ENCODE measurements around the gene PLAC9. TPM values are rescaled to one million over a fixed set of nuclear protein-coding genes. Genes with fewer than 3 reads are reported as not detected.

PLAC9 gene
- total RNA-seq, 2 experiments from 2014 or later, result not detected

DNA sequence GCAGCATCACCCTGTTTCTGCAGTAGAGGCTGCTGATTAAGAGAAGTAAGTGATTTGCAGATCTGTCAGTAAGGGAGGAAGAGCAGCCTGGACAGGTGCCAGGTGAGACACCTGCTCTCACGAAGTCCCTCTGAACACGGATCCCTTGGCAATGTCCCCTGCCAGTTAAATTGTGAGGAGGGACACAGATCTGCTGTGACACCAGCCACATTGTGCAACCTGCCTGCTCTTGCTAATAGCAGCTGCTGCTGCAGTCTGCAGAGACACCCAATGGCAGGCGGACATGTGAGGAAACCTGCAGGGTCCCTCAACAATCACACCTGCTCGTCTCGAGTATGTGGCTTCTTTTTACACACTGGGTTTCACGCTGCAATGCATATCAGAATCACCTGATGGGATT is 40.9 kb downstream of the PLAC9 start:
- H3K4me3 Mint-ChIP-seq, result no peak overlapping the region
- ChIA-PET POLR2A (no interaction called here), CTCF (interaction anchor here (1.4 kb wide), 1 partner anchor 29 kb away, joined by 3 read pairs; no protein-coding TSS in a partner anchor)
- no peak for DNase-seq
- no peaks in the 10 kb centered on the region for H3K9me3 Mint-ChIP-seq
- peaks cover 31% of the 10 kb centered on the region for H3K4me1 Mint-ChIP-seq (ENCODE audit: low read depth)
- no peaks in the 10 kb centered on the region for H3K27me3 Mint-ChIP-seq
- intact Hi-C loops (cut with micrococcal nuclease), result no loop called here
- peaks cover 13% of the 10 kb centered on the region for H3K36me3 Mint-ChIP-seq
- no peak overlapping the region for H3K27ac Mint-ChIP-seq

- no peak for DNase-seq
- H3K4me3 Mint-ChIP-seq, result no peak overlapping the region
- H3K9me3 Mint-ChIP-seq, result no peaks in the 10 kb centered on the region
- peaks cover 7% of the 10 kb centered on the region for H3K36me3 Mint-ChIP-seq
- ChIA-PET POLR2A (interaction anchor here (1.2 kb wide), 1 partner anchor 10 kb away, joined by 3 read pairs; no protein-coding TSS in a partner anchor), CTCF (interaction anchor here (2.6 to 3.2 kb wide), 2 partner anchors 31 to 48 kb away, joined by 9 to 10 read pairs; no protein-coding TSS in a partner anchor)
- H3K4me1 Mint-ChIP-seq (ENCODE audit: low read depth), result peaks cover 43% of the 10 kb centered on the region
- intact Hi-C loops (cut with micrococcal nuclease), result no loop called here
- H3K27me3 Mint-ChIP-seq, result no peaks in the 10 kb centered on the region
- no peak overlapping the region for H3K27ac Mint-ChIP-seq
Measured at GRCh38 chr10:80174641-80175395, 42.3 kb downstream of the PLAC9 start.

DNA sequence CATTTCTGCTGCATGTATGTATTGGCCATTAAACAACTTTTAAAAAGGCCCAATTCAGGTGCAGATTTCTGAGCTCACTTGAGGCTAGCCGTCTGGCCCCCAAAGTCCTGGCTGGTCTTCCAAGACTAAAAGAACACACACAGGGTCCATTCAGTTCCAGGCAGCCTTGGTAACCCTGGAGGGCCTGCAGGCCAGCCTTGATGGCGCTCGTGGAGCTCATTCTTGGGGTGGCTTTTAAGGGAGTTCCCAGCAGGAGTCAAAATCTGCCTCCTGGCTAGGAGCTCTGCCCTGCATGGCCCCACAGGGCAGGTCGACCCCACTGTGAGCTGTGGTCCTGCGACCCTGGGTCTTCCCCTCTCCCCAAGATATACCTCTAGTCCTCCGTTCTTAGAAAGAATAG is 44.0 kb downstream of the PLAC9 start:
- Mint-ChIP-seq H3K27ac (no peak overlapping the region), H3K9me3 (no peaks in the 10 kb centered on the region), H3K27me3 (no peaks in the 10 kb centered on the region), H3K36me3 (peaks cover 2% of the 10 kb centered on the region), H3K4me3 (no peak overlapping the region), H3K4me1 (ENCODE audit: low read depth) (peaks cover 47% of the 10 kb centered on the region)
- ChIA-PET POLR2A (interaction anchor here (1.6 kb wide), 1 partner anchor 25 kb away, joined by 5 read pairs; no protein-coding TSS in a partner anchor), CTCF (interaction anchor here (1.7 to 3.2 kb wide), 3 partner anchors 11 to 46 kb away, joined by 4 to 10 read pairs (median 9); no protein-coding TSS in a partner anchor)
- intact Hi-C loops (cut with micrococcal nuclease), result no loop called here
- DNase-seq, result no peak

DNA sequence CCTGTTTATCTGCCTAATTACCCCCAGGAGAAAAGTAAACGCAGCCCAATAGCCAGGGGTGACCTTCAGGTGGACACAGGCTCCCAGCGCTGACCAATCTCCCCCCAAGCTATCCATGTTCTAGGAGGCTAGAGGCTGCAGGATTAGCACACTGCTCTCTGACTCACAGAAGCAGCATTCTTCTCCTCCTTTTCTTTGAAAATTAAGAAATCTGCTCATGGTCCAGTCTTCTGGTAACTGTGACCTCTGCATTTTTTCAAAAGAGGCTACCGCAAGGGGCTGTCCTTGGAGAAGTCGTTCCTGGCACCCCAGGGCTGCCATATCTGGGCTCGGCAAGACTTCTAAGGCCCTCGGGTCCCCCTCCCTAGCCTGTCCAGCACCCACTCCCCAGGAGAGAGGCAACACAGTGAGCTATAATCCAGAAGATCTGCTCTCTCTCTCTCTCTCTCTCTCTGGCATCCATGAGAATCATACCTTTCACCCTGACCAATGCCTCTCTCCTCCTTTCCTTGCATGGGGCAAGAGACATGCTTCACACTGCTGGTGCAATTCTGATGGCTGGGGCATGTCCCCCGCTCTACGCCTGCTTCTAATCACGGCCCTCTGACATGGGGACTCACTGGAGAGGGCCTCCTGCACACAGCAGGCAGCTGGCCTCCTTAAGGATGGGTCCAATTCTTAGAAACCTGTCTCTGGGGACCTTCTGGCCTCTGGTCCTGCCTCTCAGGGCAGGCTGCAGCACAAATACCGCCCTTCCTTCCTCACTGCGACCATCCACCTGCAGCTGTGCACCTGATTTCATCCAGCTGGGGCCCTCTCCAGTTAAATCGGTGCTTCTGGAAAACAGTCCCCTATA is 45.5 kb downstream of the PLAC9 start:
- peaks cover 57% of the 10 kb centered on the region for H3K4me1 Mint-ChIP-seq (ENCODE audit: low read depth)
- H3K27ac Mint-ChIP-seq, result no peak overlapping the region
- H3K4me3 Mint-ChIP-seq, result no peak overlapping the region
- DNase-seq, result no peak
- no peaks in the 10 kb centered on the region for H3K9me3 Mint-ChIP-seq
- H3K36me3 Mint-ChIP-seq, result peaks cover 5% of the 10 kb centered on the region
- CTCF ChIA-PET, result interaction anchor here (0.9 to 3.2 kb wide), 2 partner anchors 10 to 34 kb away, joined by 4 to 10 read pairs; no protein-coding TSS in a partner anchor
- POLR2A ChIA-PET, result interaction anchor here (1.6 kb wide), 1 partner anchor 27 kb away, joined by 5 read pairs; no protein-coding TSS in a partner anchor
- H3K27me3 Mint-ChIP-seq, result no peaks in the 10 kb centered on the region
- intact Hi-C loops (cut with micrococcal nuclease), result no loop called here

DNA sequence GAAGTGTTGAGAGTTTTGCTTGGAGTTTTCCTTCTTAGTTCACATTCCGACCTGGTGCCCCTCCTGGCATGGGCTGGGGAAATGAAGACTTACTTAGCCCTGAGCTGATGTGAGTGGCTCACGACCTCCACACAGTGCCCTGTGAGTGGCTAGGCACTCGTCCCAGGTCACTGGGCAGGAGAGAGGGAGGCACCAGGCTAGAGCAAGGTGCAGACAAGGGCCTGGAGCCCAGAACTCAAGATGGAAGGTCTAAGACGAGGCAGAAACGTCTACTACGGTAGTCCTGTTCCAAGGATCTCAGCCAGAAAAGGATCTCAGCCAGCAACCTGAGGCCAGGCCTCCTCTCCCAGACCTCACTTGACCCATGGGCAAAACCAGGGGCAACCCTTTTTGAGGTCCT is 50.5 kb downstream of the PLAC9 start:
- POLR2A ChIA-PET, result no interaction called here
- CTCF ChIA-PET, result interaction anchor here (1.7 kb wide), 1 partner anchor 21 kb away, joined by 5 read pairs; no protein-coding TSS in a partner anchor

DNA sequence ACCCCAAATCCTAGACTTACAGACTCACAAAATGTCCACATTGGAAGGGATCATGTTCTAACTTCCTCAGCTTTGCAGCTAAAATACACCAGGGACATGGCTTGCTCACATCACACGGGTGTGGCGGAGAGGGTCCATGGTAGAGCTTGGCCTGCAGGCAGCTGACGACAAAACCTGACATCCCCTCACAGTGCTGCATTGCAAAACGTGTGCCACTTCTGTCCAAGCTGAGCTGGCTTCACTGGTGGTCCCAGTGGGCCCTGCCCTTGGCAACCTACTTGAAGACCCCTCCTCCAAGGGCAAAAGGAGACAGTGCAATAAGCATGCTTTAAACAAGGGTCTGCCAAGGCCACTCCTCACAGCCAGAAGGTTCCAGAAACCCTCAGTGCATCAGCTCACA is 50.9 kb downstream of the PLAC9 start:
- H3K4me1 Mint-ChIP-seq (ENCODE audit: low read depth), result peaks cover 84% of the 10 kb centered on the region
- H3K9me3 Mint-ChIP-seq, result no peaks in the 10 kb centered on the region
- no peak for DNase-seq
- POLR2A ChIA-PET, result no interaction called here
- no peak overlapping the region for H3K27ac Mint-ChIP-seq
- H3K27me3 Mint-ChIP-seq, result no peaks in the 10 kb centered on the region
- H3K36me3 Mint-ChIP-seq, result peaks cover 8% of the 10 kb centered on the region
- intact Hi-C loops (cut with micrococcal nuclease), result no loop called here
- no peak overlapping the region for H3K4me3 Mint-ChIP-seq
- CTCF ChIA-PET, result interaction anchor here (1.7 to 2.2 kb wide), 2 partner anchors 20 to 39 kb away, joined by 5 to 8 read pairs; no protein-coding TSS in a partner anchor

More for the DNA sequence above, 50.5 kb downstream of the PLAC9 start:
- H3K9me3 Mint-ChIP-seq, result no peaks in the 10 kb centered on the region
- H3K27me3 Mint-ChIP-seq, result no peaks in the 10 kb centered on the region
- DNase-seq, result no peak
- intact Hi-C loops (cut with micrococcal nuclease), result no loop called here
- H3K36me3 Mint-ChIP-seq, result peaks cover 8% of the 10 kb centered on the region
- peaks cover 84% of the 10 kb centered on the region for H3K4me1 Mint-ChIP-seq (ENCODE audit: low read depth)
- no peak overlapping the region for H3K4me3 Mint-ChIP-seq
- H3K27ac Mint-ChIP-seq, result no peak overlapping the region

DNA sequence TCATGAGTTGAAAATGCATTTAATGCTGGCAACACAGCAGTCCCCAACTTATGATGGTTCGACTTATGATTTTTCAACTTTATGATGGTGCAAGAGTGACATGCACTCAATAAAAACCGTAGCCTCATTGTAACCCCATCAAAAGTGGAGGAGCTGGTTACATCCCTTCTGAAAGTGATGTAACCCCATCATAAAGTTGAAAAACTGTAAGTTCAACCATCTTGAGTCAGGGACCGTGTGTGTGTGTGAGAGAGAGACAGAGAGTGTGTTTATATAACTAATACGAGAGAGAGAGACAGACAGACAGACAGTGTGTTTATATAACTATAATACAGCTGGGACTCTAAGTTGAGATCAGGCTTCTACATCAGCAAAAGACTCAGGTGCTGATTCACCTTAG is 51.8 kb downstream of the PLAC9 start:
- no peak for DNase-seq
- Mint-ChIP-seq H3K9me3 (no peaks in the 10 kb centered on the region), H3K4me3 (no peak overlapping the region), H3K36me3 (peaks cover 8% of the 10 kb centered on the region), H3K27ac (peak overlapping the region; percentile 9), H3K27me3 (no peaks in the 10 kb centered on the region), H3K4me1 (ENCODE audit: low read depth) (peaks cover 85% of the 10 kb centered on the region)
- CTCF ChIA-PET, result interaction anchor here (0.8 to 2.2 kb wide), 5 partner anchors 15 to 40 kb away, joined by 3 to 9 read pairs (median 5); no protein-coding TSS in a partner anchor
- POLR2A ChIA-PET, result interaction anchor here (0.8 to 1.1 kb wide), 2 partner anchors 10 to 11 kb away, joined by 3 read pairs; no protein-coding TSS in a partner anchor
- intact Hi-C loops (cut with micrococcal nuclease), result no loop called here

- Mint-ChIP-seq H3K4me1 (ENCODE audit: low read depth) (peaks cover 84% of the 10 kb centered on the region), H3K36me3 (peaks cover 8% of the 10 kb centered on the region), H3K4me3 (no peak overlapping the region), H3K9me3 (no peaks in the 10 kb centered on the region), H3K27me3 (no peaks in the 10 kb centered on the region), H3K27ac (peak overlapping the region; percentile 88)
- intact Hi-C loops (cut with micrococcal nuclease), result no loop called here
- ChIA-PET POLR2A (interaction anchor here (0.6 to 1.1 kb wide), 2 partner anchors 18 to 322 kb away, joined by 3 to 4 read pairs; no protein-coding TSS in a partner anchor), CTCF (interaction anchor here (1.5 to 2.2 kb wide), 3 partner anchors 16 to 41 kb away, joined by 3 to 9 read pairs (median 8); no protein-coding TSS in a partner anchor)
- DNase-seq, result no peak
Measured at GRCh38 chr10:80185578-80186299, 53.2 kb downstream of the PLAC9 start.

GRCh38 chr10:80186364-80187012 is 54.0 kb downstream of the PLAC9 start:
- CTCF ChIA-PET, result interaction anchor here (1.5 to 3.0 kb wide), 2 partner anchors 10 to 16 kb away, joined by 4 to 44 read pairs; no protein-coding TSS in a partner anchor
- H3K27ac Mint-ChIP-seq, result peak overlapping the region; percentile 88
- H3K36me3 Mint-ChIP-seq, result peaks cover 11% of the 10 kb centered on the region
- no peaks in the 10 kb centered on the region for H3K9me3 Mint-ChIP-seq
- POLR2A ChIA-PET, result interaction anchor here (1.7 kb wide), 1 partner anchor 42 kb away, joined by 7 read pairs; no protein-coding TSS in a partner anchor
- intact Hi-C loops (cut with micrococcal nuclease), result loop anchor here (1.0 kb wide), 1 partner anchor 17 kb away; no protein-coding TSS in a partner anchor
- H3K4me1 Mint-ChIP-seq (ENCODE audit: low read depth), result peaks cover 82% of the 10 kb centered on the region
- H3K27me3 Mint-ChIP-seq, result no peaks in the 10 kb centered on the region
- peak; percentile 58 for DNase-seq
- no peak overlapping the region for H3K4me3 Mint-ChIP-seq

- Mint-ChIP-seq H3K27me3 (no peaks in the 10 kb centered on the region), H3K9me3 (no peaks in the 10 kb centered on the region), H3K4me3 (peak overlapping the region; percentile 54), H3K27ac (peak overlapping the region; percentile 88), H3K4me1 (ENCODE audit: low read depth) (peaks cover 83% of the 10 kb centered on the region), H3K36me3 (peaks cover 11% of the 10 kb centered on the region)
- intact Hi-C loops (cut with micrococcal nuclease), result loop anchor here (1.0 kb wide), 1 partner anchor 16 kb away; no protein-coding TSS in a partner anchor
- no peak for DNase-seq
- ChIA-PET POLR2A (interaction anchor here (1.5 to 1.7 kb wide), 3 partner anchors 10 to 43 kb away, joined by 6 to 52 read pairs (median 7); partner anchors contain the start of gene ANXA11), CTCF (interaction anchor here (1.2 to 3.0 kb wide), 5 partner anchors 10 to 128 kb away, joined by 4 to 44 read pairs (median 5); no protein-coding TSS in a partner anchor)
Measured at GRCh38 chr10:80187060-80187459, 54.5 kb downstream of the PLAC9 start.

Data from activated CD4-positive, alpha-beta memory T cell treated with anti-CD3 and anti-CD28 coated beads for 36 hours (primary cell).